ENCODE data around the gene HERC3. TPM values are rescaled to one million over a fixed set of nuclear protein-coding genes. Genes with fewer than 3 reads are reported as not detected.

The HERC3 gene
- total and polyA plus RNA-seq, 10 of the 15 experiments (the other 5 are each of a cell fraction or from before 2014, with no cell fraction given): 0.52 to 18.2 (median 2.8) TPM

- Histone ChIP-seq H3K4me3 (no peak overlapping the region), H3K79me2 (ENCODE audit: control insufficient read depth, insufficient read depth, low read length) (no peaks in the 10 kb centered on the region)
- RAD21 ChIA-PET (ENCODE audit: unreplicated experiment): no interaction called here
Observed at GRCh38 chr4:88614058-88614457, 21.8 kb downstream of the HERC3 start.

More at GRCh38 chr4:88614058-88614457, 21.8 kb downstream of the HERC3 start:
- H2AFZ ChIP-seq (ENCODE audit: control insufficient read depth, low read depth, low read length): no peak overlapping the region
- WGBS (ENCODE audit: insufficient coverage, insufficient replicate concordance, low lambda C conversion rate, missing lambda C conversion rate): 81% methylated on average over 1 of the region's 1 CpG
- ChIA-PET SMC1A (ENCODE audit: uncharacterized antibody, unreplicated experiment) (interaction anchor here (1.0 to 4.2 kb wide), 4 partner anchors 14 to 177 kb away, joined by 3 to 24 read pairs (median 6); partner anchors contain the start of gene HERC3), POLR2A (no interaction called here), CTCF (interaction anchor here (0.7 to 1.7 kb wide), 4 partner anchors 16 to 98 kb away, joined by 3 to 4 read pairs (median 3); no protein-coding TSS in a partner anchor)
- TF ChIP-seq WRNIP1 (IDR thresholded peaks at IDR 0.05; ENCODE audit: borderline replicate concordance, low read depth, low read length): no peak
- TF ChIP-seq RFX5 (IDR thresholded peaks at IDR 0.05; ENCODE audit: low read depth, low read length): no peak
- no peak for TF ChIP-seq JUND (IDR thresholded peaks at IDR 0.05; ENCODE audit: low read depth, low read length)
- TF ChIP-seq SREBF2 (IDR thresholded peaks at IDR 0.05; ENCODE audit: low read length): no peak
- no peak for TF ChIP-seq TBL1XR1 (IDR thresholded peaks at IDR 0.05; ENCODE audit: low read depth, low read length)
- no peak for TF ChIP-seq EED (IDR thresholded peaks at IDR 0.05; ENCODE audit: low read depth)
- no peak for TF ChIP-seq SUPT20H (IDR thresholded peaks at IDR 0.05; ENCODE audit: borderline replicate concordance, control insufficient read depth, low read depth, low read length)
- TF ChIP-seq NFIC (IDR thresholded peaks at IDR 0.05; ENCODE audit: low read depth, low read length): no peak
- TF ChIP-seq RAD21 (IDR thresholded peaks at IDR 0.05; ENCODE audit: insufficient read depth, low read depth, low read length): no peak
- no peak for TF ChIP-seq USF1 (IDR thresholded peaks at IDR 0.05; ENCODE audit: borderline replicate concordance, extremely low read length, insufficient read depth, low read depth, low read length)
- TF ChIP-seq, protein P1, sequence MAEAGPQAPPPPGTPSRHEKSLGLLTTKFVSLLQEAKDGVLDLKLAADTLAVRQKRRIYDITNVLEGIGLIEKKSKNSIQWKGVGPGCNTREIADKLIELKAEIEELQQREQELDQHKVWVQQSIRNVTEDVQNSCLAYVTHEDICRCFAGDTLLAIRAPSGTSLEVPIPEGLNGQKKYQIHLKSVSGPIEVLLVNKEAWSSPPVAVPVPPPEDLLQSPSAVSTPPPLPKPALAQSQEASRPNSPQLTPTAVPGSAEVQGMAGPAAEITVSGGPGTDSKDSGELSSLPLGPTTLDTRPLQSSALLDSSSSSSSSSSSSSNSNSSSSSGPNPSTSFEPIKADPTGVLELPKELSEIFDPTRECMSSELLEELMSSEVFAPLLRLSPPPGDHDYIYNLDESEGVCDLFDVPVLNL (IDR thresholded peaks at IDR 0.05; ENCODE audit: low read depth, low read length): no peak
- TF ChIP-seq, protein P2, sequence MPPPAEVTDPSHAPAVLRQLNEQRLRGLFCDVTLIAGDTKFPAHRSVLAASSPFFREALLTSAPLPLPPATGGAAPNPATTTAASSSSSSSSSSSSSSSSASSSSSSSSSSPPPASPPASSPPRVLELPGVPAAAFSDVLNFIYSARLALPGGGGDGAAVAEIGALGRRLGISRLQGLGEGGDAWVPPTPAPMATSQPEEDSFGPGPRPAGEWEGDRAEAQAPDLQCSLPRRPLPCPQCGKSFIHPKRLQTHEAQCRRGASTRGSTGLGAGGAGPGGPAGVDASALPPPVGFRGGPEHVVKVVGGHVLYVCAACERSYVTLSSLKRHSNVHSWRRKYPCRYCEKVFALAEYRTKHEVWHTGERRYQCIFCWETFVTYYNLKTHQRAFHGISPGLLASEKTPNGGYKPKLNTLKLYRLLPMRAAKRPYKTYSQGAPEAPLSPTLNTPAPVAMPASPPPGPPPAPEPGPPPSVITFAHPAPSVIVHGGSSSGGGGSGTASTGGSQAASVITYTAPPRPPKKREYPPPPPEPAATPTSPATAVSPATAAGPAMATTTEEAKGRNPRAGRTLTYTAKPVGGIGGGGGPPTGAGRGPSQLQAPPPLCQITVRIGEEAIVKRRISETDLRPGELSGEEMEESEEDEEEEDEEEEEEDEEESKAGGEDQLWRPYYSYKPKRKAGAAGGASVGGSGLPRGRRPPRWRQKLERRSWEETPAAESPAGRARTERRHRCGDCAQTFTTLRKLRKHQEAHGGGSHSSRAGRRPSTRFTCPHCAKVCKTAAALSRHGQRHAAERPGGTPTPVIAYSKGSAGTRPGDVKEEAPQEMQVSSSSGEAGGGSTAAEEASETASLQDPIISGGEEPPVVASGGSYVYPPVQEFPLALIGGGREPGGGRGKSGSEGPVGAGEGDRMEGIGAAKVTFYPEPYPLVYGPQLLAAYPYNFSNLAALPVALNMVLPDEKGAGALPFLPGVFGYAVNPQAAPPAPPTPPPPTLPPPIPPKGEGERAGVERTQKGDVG (CRISPR knock-in tag; IDR thresholded peaks at IDR 0.05): no peak
- TF ChIP-seq POLR2A (IDR thresholded peaks at IDR 0.05; ENCODE audit: low read depth, low read length): no peak
- intact Hi-C loops (cut with micrococcal nuclease; ENCODE audit: unreplicated experiment) (no loop called here), in situ Hi-C loops (cut with MboI) (no loop called here)
- no peaks in the 10 kb centered on the region for H3K27me3 ChIP-seq (replicated peaks in 1 of 2; ENCODE audit: control insufficient read depth in 2 of 2, insufficient read depth in 2 of 2, low read length in 1 of 2)
- no peak for FAIRE-seq
- no peak overlapping the region for H3K4me2 ChIP-seq (ENCODE audit: control insufficient read depth, insufficient read depth)
- peaks cover 19% of the 10 kb centered on the region for H3K4me1 ChIP-seq (ENCODE audit: control insufficient read depth, insufficient read depth, low read length)
- no peak overlapping the region for H3K27ac ChIP-seq (ENCODE audit: control insufficient read depth, insufficient read depth)
- BruUV-seq (replicated peaks): no TSS peak
- no peaks in the 10 kb centered on the region for H3K36me3 ChIP-seq (ENCODE audit: control insufficient read depth in 2 of 2, insufficient read depth in 2 of 2, low read length in 1 of 2)
- H4K20me1 ChIP-seq (ENCODE audit: control insufficient read depth, insufficient read depth): no peaks in the 10 kb centered on the region
- H3K9me3 ChIP-seq (replicated peaks; ENCODE audit: control insufficient read depth, insufficient read depth, low read length): no peaks in the 10 kb centered on the region
- no peak overlapping the region for H3K9ac ChIP-seq (ENCODE audit: control insufficient read depth, insufficient read depth, low read length)
- ATAC-seq: no peak
- DNase-seq (ENCODE audit: low read depth, low spot score): no peak
